Neural crest cell (in vitro differentiated cells): Measurements from ENCODE around the gene MIPOL1. TPM values are rescaled to one million over a fixed set of nuclear protein-coding genes. Genes with fewer than 3 reads are reported as not detected.
"Not testable (repeated sequence)": the region's sequence is repeated elsewhere in the genome, so short reads cannot be mapped to it uniquely, and the experiment has no call there.

Experiments used
- DNase-seq: peaks from one replicate; pipeline ENCODE4 v3.0.0; 2021; ENCODE audit warnings: low read depth, mixed read lengths, low spot score
- H3K27ac Mint-ChIP-seq: one replicate; pipeline ENCODE4 v1.8.0; 2021; ENCODE audit warnings: mild to moderate bottlenecking, mixed read lengths; ENCODE audit not compliant: unreplicated experiment
- H3K27me3 Mint-ChIP-seq: 2 replicates; pipeline ENCODE4 v1.8.0; 2021; ENCODE audit warnings: low read depth, mild to moderate bottlenecking, mixed read lengths
- H3K36me3 Mint-ChIP-seq: 2 replicates; pipeline ENCODE4 v1.8.0; 2021; ENCODE audit warnings: low read depth, mild to moderate bottlenecking, mixed read lengths
- H3K4me1 Mint-ChIP-seq: 2 replicates; pipeline ENCODE4 v1.8.0; 2021; ENCODE audit warnings: mixed read lengths
- H3K4me3 Mint-ChIP-seq: one replicate; pipeline ENCODE4 v1.8.0; 2021; ENCODE audit warnings: mild to moderate bottlenecking, mixed read lengths
- H3K9me3 Mint-ChIP-seq: 2 replicates; pipeline ENCODE4 v1.8.0; 2021; ENCODE audit warnings: mixed read lengths
- total RNA-seq: library from RNA; stranded (reverse); gene quantifications from 2 replicates; pipeline ENCODE4 v1.2.1, GENCODE V29; 2021
- TF ChIP-seq, protein P1 (sequence below): fragments of 200-600 bp; sonication (generic); conservative IDR thresholded peaks from 2 replicates; pipeline ENCODE4 v1.5.0; 2021; ENCODE audit warnings: antibody characterized with exemption, mild to moderate bottlenecking

The MIPOL1 gene
- total RNA-seq, 1 donor from 2014 or later, result 16.6 TPM

DNA sequence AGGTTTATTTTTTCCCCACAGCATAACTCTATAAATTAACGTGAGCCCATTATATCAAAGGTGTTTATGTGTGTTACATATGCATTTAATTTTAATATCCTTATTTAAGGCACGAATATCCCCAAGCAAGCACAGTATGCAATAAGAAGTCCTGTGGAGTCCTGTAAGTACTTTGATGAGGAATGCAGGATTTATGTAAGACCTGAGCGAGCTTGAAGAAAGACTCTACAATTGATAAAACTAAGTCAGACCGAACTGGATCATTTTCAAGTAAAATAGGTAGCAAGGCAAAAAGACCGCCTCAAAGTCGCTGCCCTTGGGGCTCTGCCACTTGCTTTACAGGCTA lies 26.1 kb upstream of the MIPOL1 start:
- peak overlapping the region; percentile 99 for H3K4me3 Mint-ChIP-seq
- no peaks in the 10 kb centered on the region for H3K9me3 Mint-ChIP-seq
- H3K36me3 Mint-ChIP-seq, result peaks cover 4% of the 10 kb centered on the region
- no peaks in the 10 kb centered on the region for H3K27me3 Mint-ChIP-seq
- TF ChIP-seq, protein P1, sequence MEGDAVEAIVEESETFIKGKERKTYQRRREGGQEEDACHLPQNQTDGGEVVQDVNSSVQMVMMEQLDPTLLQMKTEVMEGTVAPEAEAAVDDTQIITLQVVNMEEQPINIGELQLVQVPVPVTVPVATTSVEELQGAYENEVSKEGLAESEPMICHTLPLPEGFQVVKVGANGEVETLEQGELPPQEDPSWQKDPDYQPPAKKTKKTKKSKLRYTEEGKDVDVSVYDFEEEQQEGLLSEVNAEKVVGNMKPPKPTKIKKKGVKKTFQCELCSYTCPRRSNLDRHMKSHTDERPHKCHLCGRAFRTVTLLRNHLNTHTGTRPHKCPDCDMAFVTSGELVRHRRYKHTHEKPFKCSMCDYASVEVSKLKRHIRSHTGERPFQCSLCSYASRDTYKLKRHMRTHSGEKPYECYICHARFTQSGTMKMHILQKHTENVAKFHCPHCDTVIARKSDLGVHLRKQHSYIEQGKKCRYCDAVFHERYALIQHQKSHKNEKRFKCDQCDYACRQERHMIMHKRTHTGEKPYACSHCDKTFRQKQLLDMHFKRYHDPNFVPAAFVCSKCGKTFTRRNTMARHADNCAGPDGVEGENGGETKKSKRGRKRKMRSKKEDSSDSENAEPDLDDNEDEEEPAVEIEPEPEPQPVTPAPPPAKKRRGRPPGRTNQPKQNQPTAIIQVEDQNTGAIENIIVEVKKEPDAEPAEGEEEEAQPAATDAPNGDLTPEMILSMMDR, result no peak
- peaks cover 24% of the 10 kb centered on the region for H3K4me1 Mint-ChIP-seq
- H3K27ac Mint-ChIP-seq, result peak overlapping the region; percentile 100
- DNase-seq, result no peak

DNA sequence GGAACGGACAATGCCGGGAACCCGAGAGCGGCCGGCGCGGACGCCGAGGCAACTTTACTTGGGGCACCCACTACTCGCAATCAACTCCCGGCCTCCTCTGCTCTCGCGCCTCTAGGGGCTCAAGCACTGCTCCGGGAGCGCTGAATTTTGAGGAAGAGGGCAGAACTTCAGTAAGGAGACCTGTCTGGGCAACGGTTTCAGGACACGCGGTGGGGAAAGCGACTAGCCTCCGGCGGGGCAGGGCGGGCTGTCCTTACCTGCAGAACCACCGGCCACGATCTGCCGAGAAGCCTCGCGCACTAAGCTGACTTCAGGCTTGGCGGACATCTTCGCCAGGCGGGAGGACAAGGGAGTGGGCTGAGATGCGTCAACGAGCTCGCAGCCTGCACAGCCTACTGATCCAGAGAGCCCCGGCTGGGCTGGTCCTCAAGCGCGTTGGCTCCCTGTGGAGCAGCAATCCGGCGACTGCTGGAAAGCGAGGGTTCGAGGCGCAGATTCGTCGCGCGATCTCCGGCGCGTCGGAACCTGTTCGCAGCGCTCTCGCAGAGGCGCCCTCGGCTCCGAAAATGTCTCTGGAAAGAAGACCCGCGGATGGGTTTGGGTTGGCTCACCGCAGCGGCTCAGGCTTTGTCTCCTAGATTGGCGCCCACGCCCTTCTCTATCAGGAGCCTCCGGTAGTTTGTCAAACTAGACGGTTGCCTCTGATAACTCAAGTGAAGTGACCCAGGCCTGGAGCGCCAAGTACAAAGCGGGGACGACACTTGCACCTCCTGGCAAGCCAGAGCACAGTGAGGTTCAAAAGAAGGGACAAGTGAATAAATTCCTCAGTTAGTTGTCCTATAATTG lies 25.5 kb upstream of the MIPOL1 start, which contains the start of gene SLC25A21:
Gene SLC25A21 (minus strand): TSS at position 583 of the 846 bp plus-strand sequence.
- peaks cover 4% of the 10 kb centered on the region for H3K36me3 Mint-ChIP-seq
- TF ChIP-seq, protein P1, result peak; percentile 32
- peak within 1 kb of the TSS; percentile 99 for H3K4me3 Mint-ChIP-seq
- H3K4me1 Mint-ChIP-seq, result peaks cover 24% of the 10 kb centered on the region
- H3K27me3 Mint-ChIP-seq, result no peaks in the 10 kb centered on the region
- peak within 1 kb of the TSS; percentile 100 for H3K27ac Mint-ChIP-seq
- H3K9me3 Mint-ChIP-seq, result no peaks in the 10 kb centered on the region
- peak; percentile 67 for DNase-seq

DNA sequence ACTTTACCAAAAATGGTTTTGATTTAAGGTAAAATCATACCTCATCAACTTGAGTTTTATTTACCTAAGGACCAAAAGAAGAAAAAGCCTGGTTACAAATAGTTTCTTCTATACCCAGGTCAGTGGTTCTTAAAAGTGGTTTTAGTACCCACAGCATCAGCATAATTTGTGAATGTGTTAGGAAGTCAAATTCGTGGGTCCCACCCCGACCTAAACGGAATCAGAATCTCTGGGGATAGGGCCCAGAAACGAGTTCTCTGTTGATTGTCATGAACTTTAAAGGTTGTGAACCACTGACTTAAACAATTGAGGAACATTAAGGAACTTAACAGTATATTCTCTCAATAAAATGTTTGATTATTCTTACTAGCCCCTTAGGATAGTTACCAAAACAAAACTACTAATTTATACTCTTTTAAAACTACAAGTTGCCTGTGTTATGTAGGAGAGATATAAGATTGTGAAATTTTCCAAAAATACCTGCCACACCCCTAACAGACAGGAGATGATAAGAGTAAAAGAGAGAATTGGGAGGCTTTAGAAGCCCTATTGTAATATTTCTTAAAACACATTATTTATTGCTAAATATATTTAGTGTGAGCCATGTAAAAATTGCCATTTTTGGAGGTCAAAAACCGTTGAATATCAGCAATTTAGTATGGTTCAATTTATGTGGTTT lies 24.7 kb upstream of the MIPOL1 start:
- Mint-ChIP-seq H3K4me3 (peak overlapping the region; percentile 99), H3K27ac (peak overlapping the region; percentile 100), H3K36me3 (peaks cover 4% of the 10 kb centered on the region), H3K4me1 (peaks cover 24% of the 10 kb centered on the region), H3K9me3 (no peaks in the 10 kb centered on the region), H3K27me3 (no peaks in the 10 kb centered on the region)
- DNase-seq, result no peak
- TF ChIP-seq, protein P1, result no peak

DNA sequence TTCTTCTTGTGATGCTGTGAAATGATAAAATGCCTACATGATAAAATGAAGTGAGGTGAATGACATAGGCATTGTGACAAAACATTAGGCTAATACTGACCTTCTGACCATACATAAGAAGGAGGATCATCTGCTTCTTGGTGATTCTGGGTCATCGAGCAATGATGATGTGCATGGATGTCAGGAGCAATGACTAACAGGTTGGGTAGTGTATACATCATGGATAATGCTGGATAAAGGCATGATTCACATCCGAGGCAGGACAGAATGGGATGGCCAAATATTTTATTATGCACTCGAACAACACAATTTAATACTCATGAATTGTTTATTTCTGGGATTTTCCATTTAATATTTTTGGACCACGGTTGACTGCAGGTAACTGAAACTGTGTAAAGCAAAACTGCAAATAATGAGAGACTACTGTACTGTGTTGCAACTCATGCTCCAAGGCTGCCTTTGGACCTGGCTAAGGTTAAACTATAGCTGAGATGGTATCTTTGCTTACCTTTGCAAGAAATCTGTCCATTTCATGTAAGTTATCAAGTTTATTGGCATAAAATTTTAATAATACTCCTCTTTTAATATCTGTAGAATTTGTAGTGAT lies 17.7 kb upstream of the MIPOL1 start:
- no peaks in the 10 kb centered on the region for H3K27me3 Mint-ChIP-seq
- H3K9me3 Mint-ChIP-seq, result no peaks in the 10 kb centered on the region
- no peaks in the 10 kb centered on the region for H3K36me3 Mint-ChIP-seq
- TF ChIP-seq, protein P1, result no peak
- H3K4me1 Mint-ChIP-seq, result no peaks in the 10 kb centered on the region
- no peak overlapping the region for H3K4me3 Mint-ChIP-seq
- DNase-seq, result no peak
- no peak overlapping the region for H3K27ac Mint-ChIP-seq

DNA sequence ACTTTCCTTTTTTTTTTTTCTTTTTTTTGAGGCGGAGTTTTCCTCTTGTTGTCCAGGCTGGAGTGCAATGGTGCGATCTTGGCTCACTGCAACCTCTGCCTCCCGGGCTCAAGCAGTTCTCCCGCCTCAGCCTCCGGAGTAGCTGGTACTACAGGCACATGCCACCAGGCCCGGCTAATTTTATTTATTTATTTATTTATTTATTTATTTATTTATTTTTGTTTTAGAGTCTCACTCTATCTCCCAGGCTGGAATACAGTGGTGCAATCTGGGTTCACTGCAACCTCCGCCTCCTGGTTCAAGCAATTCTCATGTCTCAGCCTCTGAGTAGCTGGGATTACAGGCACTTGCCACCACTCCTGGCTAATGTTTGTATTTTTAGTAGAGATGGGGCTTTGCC lies 16.9 kb upstream of the MIPOL1 start:
- H3K36me3 Mint-ChIP-seq, H3K4me1 Mint-ChIP-seq, DNase-seq, H3K27me3 Mint-ChIP-seq, H3K4me3 Mint-ChIP-seq, H3K9me3 Mint-ChIP-seq, H3K27ac Mint-ChIP-seq: not testable (repeated sequence)
